Neural cell (in vitro differentiated cells): Measurements from ENCODE around the gene CA12.

Experiments
- EZH2 ChIP-seq: fragments of 200-600, 300-800 bp; shearing (Covaris generic), sonication (generic); IDR thresholded peaks from 2 replicates; pipeline ENCODE4 v1.6.1; 2014; ENCODE audit warnings: antibody characterized with exemption, low read length, borderline replicate concordance, mild to moderate bottlenecking; ENCODE audit not compliant: insufficient read depth, poor library complexity, severe bottlenecking
- REST ChIP-seq: IDR thresholded peaks from 2 replicates; pipeline ENCODE4 v1.6.1; 2012; ENCODE audit warnings: borderline replicate concordance

- no peak for TF ChIP-seq REST
- no peak for TF ChIP-seq EZH2
Observed at GRCh38 chr15:63322541-63322940, 59.1 kb downstream of the CA12 start.
